K562 (cell line): ENCODE measurements around the gene TMEM25. TPM values are rescaled to one million over a fixed set of nuclear protein-coding genes. Genes with fewer than 3 reads are reported as not detected.

Experiments used
- E2F1 ChIP-seq: sonication (generic); formaldehyde crosslinking; IDR thresholded peaks from 2 replicates; pipeline ENCODE4 v1.8.1; 2023; ENCODE audit warnings: mild to moderate bottlenecking, missing genetic modification reagents, moderate library complexity
- HDAC6 ChIP-seq: IDR thresholded peaks from 2 replicates; pipeline ENCODE4 v1.6.1; 2012; ENCODE audit warnings: low read depth, mild to moderate bottlenecking, control low read depth, inconsistent platforms, low read length, moderate library complexity
- HNRNPUL1 ChIP-seq: fragments of 200-400 bp; formaldehyde crosslinking; IDR thresholded peaks from 2 replicates; pipeline ENCODE4 v1.6.1; 2017; ENCODE audit warnings: low read length
- JUND ChIP-seq, 2 experiments: IDR thresholded peaks; 2 replicates in 1 of 2; 3 replicates in 1 of 2; pipeline ENCODE4 v1.6.1; 2011; ENCODE audit warnings: borderline replicate concordance in 2 of 2, low read depth in 2 of 2, low read length in 2 of 2, improper control_type of control experiment in 1 of 2, missing biosample characterization in 1 of 2, missing genetic modification characterization in 1 of 2, missing genetic modification reagents in 1 of 2
- MCM2 ChIP-seq: fragments of 450-650 bp; IDR thresholded peaks from 2 replicates; pipeline ENCODE4 v1.6.1; 2017; ENCODE audit warnings: low read depth, mild to moderate bottlenecking
- MED1 ChIP-seq: sonication (generic); formaldehyde crosslinking; IDR thresholded peaks from 2 replicates; pipeline ENCODE4 v1.8.1; 2023; ENCODE audit warnings: missing genetic modification reagents, borderline replicate concordance
- PRMT5 ChIP-seq: sonication (generic); formaldehyde crosslinking; IDR thresholded peaks from 2 replicates; pipeline ENCODE4 v1.5.0; 2020; ENCODE audit warnings: missing genetic modification reagents
- RBM14 ChIP-seq: fragments of 200-400 bp; formaldehyde crosslinking; IDR thresholded peaks from 2 replicates; pipeline ENCODE4 v1.6.1; 2018; ENCODE audit warnings: low read depth, mild to moderate bottlenecking, low read length, moderate library complexity, borderline replicate concordance; ENCODE audit not compliant: insufficient read depth
- SMARCC2 ChIP-seq: fragments of 450-650 bp; IDR thresholded peaks from 2 replicates; pipeline ENCODE4 v1.6.1; 2017; ENCODE audit warnings: antibody characterized with exemption, moderate library complexity, mild to moderate bottlenecking, low read depth
- SNAPC5 ChIP-seq: fragments of 250-450 bp; sonication (Bioruptor Pico); IDR thresholded peaks from 2 replicates; pipeline ENCODE4 v1.8.0; 2021; ENCODE audit warnings: moderate library complexity, mild to moderate bottlenecking, inconsistent platforms
- SREBF1 ChIP-seq: fragments of 150-350 bp; IDR thresholded peaks from 2 replicates; pipeline ENCODE4 v1.6.1; 2014; ENCODE audit warnings: antibody characterized with exemption, low read depth, low read length, borderline replicate concordance
- SRSF1 ChIP-seq: fragments of 200-400 bp; formaldehyde crosslinking; IDR thresholded peaks from 2 replicates; pipeline ENCODE4 v1.6.1; 2017; ENCODE audit warnings: mild to moderate bottlenecking, low read depth, low read length, moderate library complexity
- TCF15 ChIP-seq: fragments of 250-450 bp; sonication (Bioruptor Pico); IDR thresholded peaks from 2 replicates; pipeline ENCODE4 v1.8.0; 2022; ENCODE audit warnings: moderate library complexity, mild to moderate bottlenecking, inconsistent platforms
- ZBTB49 ChIP-seq: sonication (generic); formaldehyde crosslinking; IDR thresholded peaks from 2 replicates; pipeline ENCODE4 v1.8.0; 2022; ENCODE audit warnings: missing genetic modification reagents, mild to moderate bottlenecking, borderline replicate concordance
- ZBTB8A ChIP-seq: fragments of 450-650 bp; IDR thresholded peaks from 2 replicates; pipeline ENCODE4 v1.6.1; 2018; ENCODE audit warnings: mild to moderate bottlenecking, moderate library complexity; ENCODE audit not compliant: partially characterized antibody
- ZNF212 ChIP-seq: fragments of 450-650 bp; formaldehyde crosslinking; IDR thresholded peaks from 2 replicates; pipeline ENCODE4 v1.4.0; 2020; ENCODE audit warnings: mild to moderate bottlenecking
- ZNF408 ChIP-seq: fragments of 250-450 bp; sonication (Bioruptor Pico); IDR thresholded peaks from 2 replicates; pipeline ENCODE4 v1.4.0; 2020; ENCODE audit warnings: low read depth, mild to moderate bottlenecking, moderate library complexity
- ZNF639 ChIP-seq, 2 experiments: fragments of 200-800 bp in 1 of 2; sonication (Bioruptor generic) in 1 of 2; sonication (generic) in 1 of 2; formaldehyde crosslinking in 1 of 2; IDR thresholded peaks in 1 of 2; conservative IDR thresholded peaks in 1 of 2; 2 replicates each; pipeline versions ENCODE4 v1.5.0 to v1.6.1; 2016 to 2020; ENCODE audit warnings: missing compliant biosample characterization in 1 of 2, missing genetic modification characterization in 1 of 2, missing genetic modification reagents in 1 of 2
- ZNF707 ChIP-seq: fragments of 250-450 bp; sonication (Bioruptor Pico); conservative IDR thresholded peaks from 2 replicates; pipeline ENCODE4 v1.8.0; 2022; ENCODE audit warnings: inconsistent platforms, mild to moderate bottlenecking, moderate library complexity
- polyA plus RNA-seq, 8 experiments: library from polyadenylated mRNA; depleted of rRNA in 4 of 8; stranded (reverse) in 5 of 8; unstranded in 3 of 8; fragments of >200 nt; fragmentation: Nextera tagmentation in 2 of 8; fragmentation: Illumina TruSeq in 1 of 8; extraction: Ambion mirVana in 2 of 8; extraction: Trizol in 1 of 8; gene quantifications; 2 replicates each; pipeline versions ENCODE4 v1.2.1 to v1.2.3, GENCODE V29; 2011 to 2014; ENCODE audit warnings: inconsistent platforms in 1 of 8, missing spikeins in 1 of 8
- total RNA-seq, 7 experiments: library from RNA; depleted of rRNA in 6 of 7; stranded (reverse); fragments of >200 nt in 6 of 7; fragmentation: Illumina TruSeq in 2 of 7; extraction: Trizol in 2 of 7; gene quantifications; 2 replicates each; pipeline versions ENCODE4 v1.2.1 to v1.2.3, GENCODE V29; 2011 to 2021; ENCODE audit warnings: low replicate concordance in 1 of 7

TMEM25 gene
- total and polyA plus RNA-seq, 9 of the 15 experiments (the other 6 are each of a cell fraction or from before 2014, with no cell fraction given) = 0.34 to 3.8 (median 2.0) TPM

- TF ChIP-seq ZBTB49 (no peak), ZNF212 (CRISPR knock-in tag) (no peak), MED1 (CRISPR knock-in tag) (no peak), HDAC6 (no peak), SNAPC5 (CRISPR knock-in tag) (no peak), ZBTB8A (no peak), JUND (IDR thresholded peaks at IDR 0.05; ENCODE audit: borderline replicate concordance, low read depth, low read length) (peak; percentile 46; the same call in 1 of the 2 replicates), JUND (tag; IDR thresholded peaks at IDR 0.05; ENCODE audit: borderline replicate concordance, low read depth, low read length) (no peak; the same call in 2 of the 3 replicates), HNRNPUL1 (no peak), SRSF1 (no peak), ZNF707 (CRISPR knock-in tag) (no peak), SMARCC2 (no peak), E2F1 (CRISPR knock-in tag) (peak; percentile 57; the same call in 1 of the 2 replicates), PRMT5 (no peak), SREBF1 (no peak), ZNF408 (no peak), TCF15 (no peak), RBM14 (no peak), ZNF639 (CRISPR knock-in tag; conservative IDR thresholded peaks at IDR 0.05 in 1 of 2, IDR thresholded peaks at IDR 0.05 in 1 of 2) (0 out of 4 replicates have a peak, but pooled peaks have one; percentile 12 to 59), MCM2 (no peak)
Measured at GRCh38 chr11:118530683-118531596, at the start of gene TMEM25 (continued).
